Testis (tissue), 3 donors: ENCODE results near the gene KRTAP12-4. TPM values are rescaled to one million over a fixed set of nuclear protein-coding genes. Genes with fewer than 3 reads are reported as not detected.
"Not testable (repeated sequence)": the region's sequence is repeated elsewhere in the genome, so short reads cannot be mapped to it uniquely, and the experiment has no call there.

Experiments
- DNase-seq: peaks from one replicate; pipeline ENCODE4 v3.0.0-alpha.2; 2019
- H3K27ac ChIP-seq, 2 donors: fragments of 200-600 bp; sonication (generic); one replicate each; pipeline ENCODE4 v1.5.1; 2019
- H3K27me3 ChIP-seq: fragments of 200-600 bp; sonication (generic); one replicate; pipeline ENCODE4 v1.5.1; 2019
- H3K36me3 ChIP-seq: fragments of 200-600 bp; sonication (generic); one replicate; pipeline ENCODE4 v1.5.1; 2017; ENCODE audit warnings: low read depth; ENCODE audit errors: missing control alignments
- H3K4me1 ChIP-seq: fragments of 200-600 bp; sonication (generic); one replicate; pipeline ENCODE4 v1.5.1; 2019
- H3K4me3 ChIP-seq, 2 donors: fragments of 200-600 bp; sonication (generic); one replicate each; pipeline ENCODE4 v1.5.1; 2017 to 2019
- H3K9me3 ChIP-seq: fragments of 200-600 bp; sonication (generic); one replicate; pipeline ENCODE4 v1.5.1; 2017
- POLR2A ChIP-seq: fragments of 450-650 bp; IDR thresholded peaks from one replicate; pipeline ENCODE4 v1.6.1; 2017; ENCODE audit warnings: antibody characterized with exemption, mild to moderate bottlenecking, moderate library complexity
- WGBS, 2 donors: methylation state at CpG; one replicate each; pipeline ENCODE4 v1.1.5; 2018; 5-methylcytosine and 5-hydroxymethylcytosine counted together
- intact Hi-C: fragments of 100-400 bp; cut with DNase I; formaldehyde crosslinking; loops from one replicate; pipeline ENCODE4 v1.15.1; 2023; ENCODE audit warnings: low total_unique reads
- polyA plus RNA-seq: library from polyadenylated mRNA; stranded (reverse); fragments of 350-450 nt; fragmentation: Illumina TruSeq; extraction: RNeasy Lipid Tissue Mini Kit (QIAGEN cat#74804); gene quantifications from one replicate; pipeline ENCODE4 v1.2.3, GENCODE V29; 2014; ENCODE audit warnings: low read depth, low replicate concordance; ENCODE audit not compliant: insufficient read depth
- small RNA-seq, 2 donors: library from RNA; depleted of rRNA; stranded (forward); fragments of <200 nt; gene quantifications; one replicate each; pipeline ENCODE3, GENCODE V24; 2016
- total RNA-seq, 2 donors: library from RNA; depleted of rRNA; stranded (reverse); fragments of >200 nt; gene quantifications; one replicate each; pipeline ENCODE4 v1.2.3, GENCODE V29; 2016
- TF ChIP-seq, protein P1 (sequence below), 3 experiments: fragments of 450-650 bp in 2 of 3; fragments of 200-600 bp in 1 of 3; sonication (generic) in 1 of 3; IDR thresholded peaks; one replicate each; pipeline ENCODE4 v1.5.1; 2016 to 2019; ENCODE audit warnings: antibody characterized with exemption in 3 of 3, mild to moderate bottlenecking in 2 of 3, moderate library complexity in 1 of 3

Gene KRTAP12-4
- total and polyA plus RNA-seq, 3 donors from 2014 or later: not detected

DNA sequence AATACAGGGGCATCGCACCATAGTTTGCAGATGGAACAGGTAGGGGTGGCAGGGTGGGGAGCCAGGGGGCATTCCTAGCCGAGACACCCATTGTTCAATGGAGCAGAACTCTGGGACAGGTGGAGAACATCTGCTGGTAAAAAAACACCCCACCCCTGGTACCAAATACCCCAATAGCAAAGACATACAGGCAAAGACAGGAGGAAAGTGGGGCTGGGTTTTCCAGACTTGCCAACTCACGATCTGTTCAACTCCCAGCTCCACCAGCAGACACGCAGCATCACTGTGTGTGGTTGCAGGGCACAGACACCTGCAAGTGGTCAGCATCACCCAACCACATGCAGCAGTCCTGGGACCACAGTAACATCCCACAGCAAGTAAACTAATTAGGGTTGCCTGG lies 42.9 kb downstream of the KRTAP12-4 start:
- Histone ChIP-seq H3K4me3 (no peak overlapping the region), H3K36me3 (no peaks in the 10 kb centered on the region), H3K4me1 (no peaks in the 10 kb centered on the region), H3K27ac (no peak overlapping the region), H3K9me3 (no peaks in the 10 kb centered on the region), H3K27me3 (no peaks in the 10 kb centered on the region)
- DNase-seq: no peak
- WGBS, 2 donors: 88 to 91% methylated on average over 4 of the region's 4 CpGs
- intact Hi-C loops: no loop called here
- TF ChIP-seq, protein P1, sequence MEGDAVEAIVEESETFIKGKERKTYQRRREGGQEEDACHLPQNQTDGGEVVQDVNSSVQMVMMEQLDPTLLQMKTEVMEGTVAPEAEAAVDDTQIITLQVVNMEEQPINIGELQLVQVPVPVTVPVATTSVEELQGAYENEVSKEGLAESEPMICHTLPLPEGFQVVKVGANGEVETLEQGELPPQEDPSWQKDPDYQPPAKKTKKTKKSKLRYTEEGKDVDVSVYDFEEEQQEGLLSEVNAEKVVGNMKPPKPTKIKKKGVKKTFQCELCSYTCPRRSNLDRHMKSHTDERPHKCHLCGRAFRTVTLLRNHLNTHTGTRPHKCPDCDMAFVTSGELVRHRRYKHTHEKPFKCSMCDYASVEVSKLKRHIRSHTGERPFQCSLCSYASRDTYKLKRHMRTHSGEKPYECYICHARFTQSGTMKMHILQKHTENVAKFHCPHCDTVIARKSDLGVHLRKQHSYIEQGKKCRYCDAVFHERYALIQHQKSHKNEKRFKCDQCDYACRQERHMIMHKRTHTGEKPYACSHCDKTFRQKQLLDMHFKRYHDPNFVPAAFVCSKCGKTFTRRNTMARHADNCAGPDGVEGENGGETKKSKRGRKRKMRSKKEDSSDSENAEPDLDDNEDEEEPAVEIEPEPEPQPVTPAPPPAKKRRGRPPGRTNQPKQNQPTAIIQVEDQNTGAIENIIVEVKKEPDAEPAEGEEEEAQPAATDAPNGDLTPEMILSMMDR (IDR thresholded peaks at IDR 0.05): no peak
- no peak for TF ChIP-seq POLR2A

DNA sequence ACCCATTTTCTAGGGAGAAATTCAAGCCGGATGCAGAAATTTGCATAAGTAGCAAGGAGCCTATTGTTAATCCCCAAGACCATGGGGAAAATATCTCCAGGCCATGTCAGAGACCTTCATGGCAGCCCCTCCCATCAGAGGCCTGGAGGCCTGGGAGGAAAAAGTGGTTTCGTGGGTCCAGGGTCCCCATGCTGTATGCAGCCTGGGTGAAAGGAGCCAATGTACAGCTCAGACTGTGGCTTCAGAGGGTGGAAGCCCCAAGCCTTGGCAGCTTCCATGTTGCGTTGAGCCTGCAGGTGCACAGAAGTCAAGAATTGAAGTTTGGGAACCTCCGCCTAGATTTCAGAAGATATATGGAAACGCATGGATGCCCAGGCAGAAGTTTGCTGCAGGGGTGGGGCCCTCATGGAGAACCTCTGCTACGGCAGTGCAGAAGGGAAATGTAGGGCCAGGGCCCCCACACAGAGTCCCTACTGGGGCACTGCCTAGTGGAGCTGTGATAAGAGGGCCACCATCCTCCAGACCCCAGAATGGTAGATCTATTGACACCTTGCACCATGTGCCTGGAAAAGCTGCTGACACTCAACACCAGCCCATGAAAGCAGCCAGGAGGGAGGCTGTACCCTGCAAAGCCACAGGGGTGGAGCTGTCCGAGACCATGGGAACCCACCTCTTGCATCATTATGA lies 44.2 kb downstream of the KRTAP12-4 start:
- DNase-seq, H3K9me3 ChIP-seq, H3K36me3 ChIP-seq, H3K4me1 ChIP-seq, H3K27me3 ChIP-seq, intact Hi-C loops, H3K4me3 ChIP-seq, H3K27ac ChIP-seq: not testable (repeated sequence)
- WGBS, 2 donors: 91 to 97% methylated on average over 7 of the region's 7 CpGs

DNA sequence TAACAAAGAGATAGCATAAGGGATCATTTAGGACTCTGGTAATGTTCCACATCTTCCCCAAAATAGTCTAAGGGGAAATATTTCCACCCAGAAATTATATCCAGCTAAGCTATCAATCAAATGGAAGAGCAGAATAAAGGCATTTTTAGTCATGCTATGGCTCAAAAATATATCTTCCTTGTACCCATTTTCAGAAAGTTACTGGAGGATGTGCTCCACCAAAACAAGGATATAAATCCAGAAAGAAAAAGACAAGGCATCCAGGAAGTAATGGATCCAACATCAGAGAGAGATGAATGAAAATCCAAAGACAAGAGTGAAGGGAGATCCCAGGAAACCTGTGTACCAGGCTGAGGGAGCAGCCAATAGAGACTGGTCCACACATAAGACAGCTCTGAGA lies 45.3 kb downstream of the KRTAP12-4 start:
- intact Hi-C loops: no loop called here
- H3K4me3 ChIP-seq: no peak overlapping the region

DNA sequence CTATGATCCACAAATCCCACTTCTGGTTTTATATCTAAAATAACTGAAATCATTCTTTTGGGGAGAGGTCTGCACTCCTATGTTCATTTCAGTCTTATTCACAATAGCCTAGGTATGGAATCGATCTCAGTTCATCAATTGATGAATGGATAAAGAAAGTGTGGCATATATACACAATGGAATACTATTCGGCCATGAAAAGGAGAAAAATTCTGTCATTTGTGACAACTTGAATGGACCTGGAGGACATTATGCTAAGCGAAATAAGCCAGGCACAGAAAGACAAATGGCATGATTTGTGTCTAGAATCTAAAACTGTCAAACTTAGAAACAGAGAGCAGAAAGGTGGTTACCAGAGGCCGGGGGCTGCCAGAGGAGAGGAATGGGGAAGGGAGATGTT lies 48.0 kb downstream of the KRTAP12-4 start:
- no peak overlapping the region for H3K27ac ChIP-seq
- 81 to 86% methylated on average over 4 of the region's 4 CpGs for WGBS, 2 donors
- DNase-seq: no peak

More for the DNA sequence above, 45.3 kb downstream of the KRTAP12-4 start:
- no peak overlapping the region for H3K27ac ChIP-seq
- no peak for TF ChIP-seq POLR2A
- TF ChIP-seq, protein P1 (IDR thresholded peaks at IDR 0.05): no peak
- no peaks in the 10 kb centered on the region for H3K27me3 ChIP-seq
- no peaks in the 10 kb centered on the region for H3K36me3 ChIP-seq
- H3K9me3 ChIP-seq: no peaks in the 10 kb centered on the region
- no peak for DNase-seq
- H3K4me1 ChIP-seq: no peaks in the 10 kb centered on the region

More for the DNA sequence above, 48.0 kb downstream of the KRTAP12-4 start:
- no peaks in the 10 kb centered on the region for H3K27me3 ChIP-seq
- H3K9me3 ChIP-seq: no peaks in the 10 kb centered on the region
- no peak overlapping the region for H3K4me3 ChIP-seq
- H3K4me1 ChIP-seq: no peaks in the 10 kb centered on the region
- intact Hi-C loops: no loop called here
- H3K36me3 ChIP-seq: no peaks in the 10 kb centered on the region
- no peak for TF ChIP-seq POLR2A
- TF ChIP-seq, protein P1 (IDR thresholded peaks at IDR 0.05): no peak

Small RNA genes within 50 kb of the gene (small RNA-seq; reads per million reads assigned to genes)
- 0 reads per million in 2 donors for gene KRTAP12-6P

Other genes with a start within 250 kb of the KRTAP12-4 start
- gene LRRC3, start 199.1 kb downstream of the KRTAP12-4 start, total RNA-seq: 10 to 100 TPM in 1 of 2 donors, 1 to 10 TPM in 1; 8.3 to 11.8 TPM
- 4.9 TPM for gene LRRC3, start 199.1 kb downstream of the KRTAP12-4 start, polyA plus RNA-seq
- gene KRTAP10-1, start 114.5 kb downstream of the KRTAP12-4 start, total RNA-seq: not detected
- gene KRTAP10-1, start 114.5 kb downstream of the KRTAP12-4 start, polyA plus RNA-seq: not detected
- not detected for gene KRTAP10-2, start 103.2 kb downstream of the KRTAP12-4 start, total RNA-seq
- gene KRTAP10-2, start 103.2 kb downstream of the KRTAP12-4 start, polyA plus RNA-seq: not detected
- gene KRTAP10-3, start 95.9 kb downstream of the KRTAP12-4 start, total RNA-seq: not detected
- gene KRTAP10-3, start 95.9 kb downstream of the KRTAP12-4 start, polyA plus RNA-seq: not detected
- under 1 TPM in 1 of 2 donors, not detected in 1; 0.24 TPM for gene KRTAP10-4, start 80.9 kb downstream of the KRTAP12-4 start, total RNA-seq
- not detected for gene KRTAP10-4, start 80.9 kb downstream of the KRTAP12-4 start, polyA plus RNA-seq
- gene KRTAP10-5, start 74.1 kb downstream of the KRTAP12-4 start, total RNA-seq: not detected
- gene KRTAP10-5, start 74.1 kb downstream of the KRTAP12-4 start, polyA plus RNA-seq: not detected
- not detected for gene KRTAP10-6, start 62.2 kb downstream of the KRTAP12-4 start, total RNA-seq
- not detected for gene KRTAP10-6, start 62.2 kb downstream of the KRTAP12-4 start, polyA plus RNA-seq
- gene KRTAP10-7, start 54.1 kb downstream of the KRTAP12-4 start, total RNA-seq: under 1 TPM in 1 of 2 donors, not detected in 1; 0.31 TPM
- not detected for gene KRTAP10-7, start 54.1 kb downstream of the KRTAP12-4 start, polyA plus RNA-seq
- gene KRTAP10-8, start 42.6 kb downstream of the KRTAP12-4 start, total RNA-seq: not detected
- not detected for gene KRTAP10-8, start 42.6 kb downstream of the KRTAP12-4 start, polyA plus RNA-seq
- gene KRTAP10-9, start 27.6 kb downstream of the KRTAP12-4 start, total RNA-seq: not detected
- not detected for gene KRTAP10-9, start 27.6 kb downstream of the KRTAP12-4 start, polyA plus RNA-seq
- not detected for gene KRTAP10-10, start 17.3 kb downstream of the KRTAP12-4 start, total RNA-seq
- gene KRTAP10-10, start 17.3 kb downstream of the KRTAP12-4 start, polyA plus RNA-seq: not detected
- gene KRTAP10-11, start 8.2 kb downstream of the KRTAP12-4 start, total RNA-seq: under 1 TPM in 1 of 2 donors, not detected in 1; 0.37 TPM
- not detected for gene KRTAP10-11, start 8.2 kb downstream of the KRTAP12-4 start, polyA plus RNA-seq
- not detected for gene KRTAP12-3, start 3.3 kb upstream of the KRTAP12-4 start, total RNA-seq
- gene KRTAP12-3, start 3.3 kb upstream of the KRTAP12-4 start, polyA plus RNA-seq: not detected
- gene KRTAP12-2, start 12.3 kb upstream of the KRTAP12-4 start, total RNA-seq: under 1 TPM in 1 of 2 donors, not detected in 1; 0.79 TPM
- gene KRTAP12-2, start 12.3 kb upstream of the KRTAP12-4 start, polyA plus RNA-seq: not detected
- not detected for gene KRTAP12-1, start 27.5 kb upstream of the KRTAP12-4 start, total RNA-seq
- not detected for gene KRTAP12-1, start 27.5 kb upstream of the KRTAP12-4 start, polyA plus RNA-seq
- not detected for gene KRTAP10-12, start 42.5 kb upstream of the KRTAP12-4 start, total RNA-seq
- not detected for gene KRTAP10-12, start 42.5 kb upstream of the KRTAP12-4 start, polyA plus RNA-seq
- under 1 TPM; 0.55 to 0.62 TPM for gene TSPEAR, start 56.9 kb upstream of the KRTAP12-4 start, total RNA-seq
- 0.53 TPM for gene TSPEAR, start 56.9 kb upstream of the KRTAP12-4 start, polyA plus RNA-seq
- 10 to 100 TPM; 73.6 to 82.8 TPM for gene UBE2G2, start 147.2 kb upstream of the KRTAP12-4 start, total RNA-seq
- gene UBE2G2, start 147.2 kb upstream of the KRTAP12-4 start, polyA plus RNA-seq: 38.9 TPM
- 10 to 100 TPM; 69.9 to 87.9 TPM for gene SUMO3, start 163.4 kb upstream of the KRTAP12-4 start, total RNA-seq
- 93.0 TPM for gene SUMO3, start 163.4 kb upstream of the KRTAP12-4 start, polyA plus RNA-seq
- 100 to 1,000 TPM; 190 to 195 TPM for gene PTTG1IP, start 219.0 kb upstream of the KRTAP12-4 start, total RNA-seq
- 171 TPM for gene PTTG1IP, start 219.0 kb upstream of the KRTAP12-4 start, polyA plus RNA-seq